NCI-H82 (cell line): ENCODE results near the gene MADCAM1.

Source experiments
- DNase-seq: peaks from one replicate; lab custom pipeline; 2025; lab: John Stamatoyannopoulos, UW

The MADCAM1 gene

GRCh38 chr19:488505-489417 lies 7.5 kb upstream of the MADCAM1 start:
- DNase-seq: peak; percentile 92

DNA sequence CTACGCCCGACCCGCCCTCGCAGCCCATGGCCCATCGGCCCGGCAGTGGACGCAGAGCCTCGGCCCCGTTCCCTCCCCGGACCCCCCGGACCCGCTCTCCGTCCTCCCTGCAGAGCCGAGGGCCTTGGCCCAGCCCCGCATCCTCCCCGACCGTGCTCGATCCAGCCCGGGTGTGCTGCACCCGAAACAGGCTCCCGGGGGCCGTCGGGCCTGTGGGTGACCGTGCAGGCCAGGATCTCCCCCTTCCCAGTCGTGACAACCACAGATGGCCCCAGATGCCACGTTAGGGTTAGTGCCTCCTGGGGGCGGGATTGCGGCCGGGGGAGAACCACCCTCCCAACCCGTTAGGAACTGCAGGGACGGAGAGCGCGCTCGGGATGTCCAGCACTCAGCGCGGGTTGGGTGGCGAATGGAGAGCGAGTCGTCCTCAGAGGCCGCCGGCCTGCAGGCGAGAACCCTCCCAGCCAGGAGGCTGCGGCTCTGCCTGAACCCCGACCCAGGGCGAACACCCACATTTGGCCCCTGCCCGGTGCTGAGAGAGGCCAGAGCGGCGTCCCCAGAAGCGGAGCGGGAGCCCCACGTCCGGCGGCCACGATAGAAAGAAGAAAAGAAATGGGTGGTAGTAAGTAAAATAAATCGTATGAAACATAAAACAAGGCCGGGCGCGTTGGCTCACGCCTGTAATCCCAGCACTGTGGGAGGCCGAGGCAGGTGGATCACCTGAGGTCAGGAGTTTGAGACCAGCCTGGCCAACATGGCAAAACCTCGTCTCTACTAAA lies 6.7 kb upstream of the MADCAM1 start:
- DNase-seq: no peak

GRCh38 chr19:491146-491741 lies 5.0 kb upstream of the MADCAM1 start:
- DNase-seq: no peak

DNA sequence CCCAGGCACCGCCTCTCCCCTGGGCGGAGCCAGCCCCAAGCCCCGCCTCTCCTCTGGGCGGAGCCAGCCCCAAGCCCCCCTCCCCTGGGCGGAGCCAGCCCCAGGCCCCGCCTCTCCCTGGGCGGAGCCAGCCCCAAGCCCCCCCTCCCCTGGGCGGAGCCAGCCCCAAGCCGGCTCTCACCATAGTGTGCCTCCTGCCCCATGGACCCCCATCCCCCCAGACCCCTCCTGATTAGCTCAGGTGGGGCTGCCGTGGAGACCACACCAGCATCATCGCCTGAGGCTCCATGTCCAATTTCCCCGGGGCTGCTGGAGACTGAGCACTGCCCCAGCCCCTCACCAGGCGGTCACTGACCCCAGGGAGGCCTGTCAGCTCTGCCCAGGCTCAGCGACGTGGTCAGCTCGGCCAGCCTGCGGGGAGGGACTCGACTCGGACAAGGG lies 4.2 kb upstream of the MADCAM1 start:
- DNase-seq: no peak

DNA sequence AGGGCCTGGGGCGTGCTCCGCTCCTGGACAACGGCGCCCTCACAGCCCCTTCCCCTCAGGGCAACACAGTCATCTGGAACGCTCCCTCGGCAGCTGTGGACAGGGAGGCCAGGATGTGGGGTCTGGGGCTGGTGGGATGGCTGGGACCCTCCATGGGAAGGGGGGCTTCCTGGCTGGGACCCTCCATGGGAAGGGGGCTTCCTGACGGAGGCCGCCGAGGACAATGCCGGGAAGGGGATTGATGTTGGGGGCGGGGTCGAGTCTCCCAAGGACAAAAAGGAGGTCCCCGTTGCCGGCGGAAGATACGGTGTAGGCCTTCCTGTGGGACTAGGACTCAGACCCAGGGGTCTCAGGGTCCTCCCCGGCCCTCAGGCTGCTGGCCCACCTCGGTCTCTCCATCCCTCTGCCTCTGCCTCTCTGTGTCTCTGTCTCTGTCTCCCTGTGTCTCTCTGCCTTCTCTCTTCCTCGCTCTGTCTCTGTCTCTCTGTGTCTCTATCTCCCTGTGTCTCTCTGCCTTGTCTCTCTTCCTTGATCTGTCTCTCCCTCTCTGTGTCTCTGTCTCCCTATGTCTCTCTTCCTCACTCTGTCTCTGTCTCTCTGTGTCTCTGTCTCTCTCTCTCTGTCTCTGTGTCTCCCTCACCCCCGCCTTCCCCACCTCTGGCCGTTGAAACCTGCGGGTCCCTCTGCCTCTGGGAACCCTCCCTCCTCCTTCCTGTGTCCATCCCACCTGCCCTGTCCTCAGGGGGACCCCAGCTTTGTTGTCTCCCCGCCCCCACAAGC lies 2.7 kb upstream of the MADCAM1 start:
- no peak for DNase-seq

- DNase-seq: no peak
Observed at GRCh38 chr19:494171-495080, 1.9 kb upstream of the MADCAM1 start.

DNA sequence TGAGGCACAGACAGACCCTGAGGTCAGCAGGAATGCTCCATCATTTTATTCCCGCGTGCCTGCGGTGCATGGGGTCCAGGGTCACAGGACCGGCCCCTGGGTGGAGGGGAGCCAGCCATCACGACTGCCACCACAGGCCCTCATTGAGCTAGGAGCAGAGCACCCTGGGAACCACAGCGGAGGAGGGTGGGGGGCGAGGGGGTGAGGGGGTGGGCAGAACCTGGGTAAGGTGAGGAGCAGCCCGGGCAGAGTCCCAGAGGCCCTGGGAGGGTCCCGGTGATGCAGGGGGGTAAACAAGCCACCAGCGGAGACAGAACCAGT lies 1.2 kb upstream of the MADCAM1 start:
- DNase-seq: no peak

DNA sequence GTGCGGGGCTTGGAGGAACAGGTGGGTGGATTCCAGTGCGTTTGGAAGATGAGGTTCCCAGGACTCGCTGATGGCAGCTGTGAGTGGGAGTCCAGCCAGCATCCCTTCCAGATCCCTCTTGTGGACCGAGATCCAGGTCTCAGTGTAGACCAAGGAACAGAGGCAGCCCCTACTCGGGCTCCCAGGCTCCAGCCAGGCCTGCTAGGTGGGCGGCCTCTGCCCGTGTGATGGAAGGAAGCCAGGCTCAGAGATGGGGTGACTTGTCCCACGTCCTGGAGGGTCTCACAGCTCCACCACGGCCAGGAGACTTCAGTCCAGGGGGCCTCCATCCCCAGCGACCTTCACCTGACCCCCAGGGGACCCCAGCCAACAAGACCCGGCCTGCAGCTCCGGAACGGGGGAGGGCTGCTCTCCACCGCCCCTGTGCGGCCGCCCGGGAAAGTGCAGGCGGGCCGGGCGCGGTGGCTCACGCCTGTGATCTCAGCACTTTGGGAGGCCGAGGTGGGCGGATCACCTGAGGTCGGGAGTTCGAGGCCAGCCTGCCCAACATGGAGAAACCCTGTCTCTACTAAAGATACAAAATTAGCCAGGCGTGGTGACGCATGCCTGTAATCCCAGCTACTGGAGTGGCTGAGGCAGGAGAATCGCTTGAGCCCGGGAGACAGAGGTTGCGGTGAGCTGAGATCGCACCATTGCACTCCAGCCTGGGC lies 729 bp upstream of the MADCAM1 start:
- peak; percentile 66 for DNase-seq

GRCh38 chr19:496986-497385 lies 700 bp downstream of the MADCAM1 start:
- DNase-seq: no peak

DNA sequence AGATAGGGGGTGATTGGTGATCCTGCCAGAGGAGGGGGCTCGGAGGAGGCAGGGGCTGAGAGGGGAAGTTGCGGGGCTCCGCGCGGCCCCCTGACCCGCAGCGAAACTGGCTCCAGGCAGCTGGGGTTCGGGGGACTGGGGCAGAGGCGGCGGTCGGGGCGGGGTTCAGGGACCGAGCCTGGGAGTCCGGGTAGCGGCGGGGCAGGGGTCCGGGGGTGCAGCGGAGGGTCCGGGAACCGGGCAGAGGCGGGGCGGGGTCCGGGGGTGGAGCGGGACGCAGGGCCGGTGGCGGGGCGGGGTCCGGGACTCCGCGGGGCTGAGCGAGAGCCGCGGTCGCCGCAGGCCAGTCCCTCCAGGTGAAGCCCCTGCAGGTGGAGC lies 1.2 kb downstream of the MADCAM1 start:
- DNase-seq: no peak

DNA sequence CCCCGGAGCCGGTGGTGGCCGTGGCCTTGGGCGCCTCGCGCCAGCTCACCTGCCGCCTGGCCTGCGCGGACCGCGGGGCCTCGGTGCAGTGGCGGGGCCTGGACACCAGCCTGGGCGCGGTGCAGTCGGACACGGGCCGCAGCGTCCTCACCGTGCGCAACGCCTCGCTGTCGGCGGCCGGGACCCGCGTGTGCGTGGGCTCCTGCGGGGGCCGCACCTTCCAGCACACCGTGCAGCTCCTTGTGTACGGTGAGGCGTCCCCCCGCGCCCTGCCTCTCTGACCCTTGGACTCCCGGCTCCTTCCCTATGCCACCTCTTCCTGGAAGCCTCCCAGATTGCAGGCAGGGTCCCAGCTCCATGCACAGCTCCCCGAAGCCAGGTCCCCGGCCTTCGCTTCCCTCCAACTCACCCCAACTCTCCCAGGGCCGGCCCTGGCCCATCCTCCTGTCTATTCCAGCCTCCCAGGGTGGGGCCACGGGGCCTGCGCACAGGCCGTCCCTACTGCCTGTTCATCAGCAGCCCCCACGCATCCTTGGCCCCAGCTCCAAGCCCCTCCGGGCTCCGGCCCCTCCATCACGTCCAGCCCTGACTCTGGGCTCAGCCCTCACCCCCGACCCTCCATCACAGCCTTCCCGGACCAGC lies 1.7 kb downstream of the MADCAM1 start:
- DNase-seq: no peak

DNA sequence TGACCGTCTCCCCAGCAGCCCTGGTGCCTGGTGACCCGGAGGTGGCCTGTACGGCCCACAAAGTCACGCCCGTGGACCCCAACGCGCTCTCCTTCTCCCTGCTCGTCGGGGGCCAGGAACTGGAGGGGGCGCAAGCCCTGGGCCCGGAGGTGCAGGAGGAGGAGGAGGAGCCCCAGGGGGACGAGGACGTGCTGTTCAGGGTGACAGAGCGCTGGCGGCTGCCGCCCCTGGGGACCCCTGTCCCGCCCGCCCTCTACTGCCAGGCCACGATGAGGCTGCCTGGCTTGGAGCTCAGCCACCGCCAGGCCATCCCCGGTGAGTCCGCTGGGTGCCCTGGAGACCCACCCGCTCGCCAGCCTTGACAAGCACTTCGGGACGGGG lies 2.2 kb downstream of the MADCAM1 start:
- no peak for DNase-seq

DNA sequence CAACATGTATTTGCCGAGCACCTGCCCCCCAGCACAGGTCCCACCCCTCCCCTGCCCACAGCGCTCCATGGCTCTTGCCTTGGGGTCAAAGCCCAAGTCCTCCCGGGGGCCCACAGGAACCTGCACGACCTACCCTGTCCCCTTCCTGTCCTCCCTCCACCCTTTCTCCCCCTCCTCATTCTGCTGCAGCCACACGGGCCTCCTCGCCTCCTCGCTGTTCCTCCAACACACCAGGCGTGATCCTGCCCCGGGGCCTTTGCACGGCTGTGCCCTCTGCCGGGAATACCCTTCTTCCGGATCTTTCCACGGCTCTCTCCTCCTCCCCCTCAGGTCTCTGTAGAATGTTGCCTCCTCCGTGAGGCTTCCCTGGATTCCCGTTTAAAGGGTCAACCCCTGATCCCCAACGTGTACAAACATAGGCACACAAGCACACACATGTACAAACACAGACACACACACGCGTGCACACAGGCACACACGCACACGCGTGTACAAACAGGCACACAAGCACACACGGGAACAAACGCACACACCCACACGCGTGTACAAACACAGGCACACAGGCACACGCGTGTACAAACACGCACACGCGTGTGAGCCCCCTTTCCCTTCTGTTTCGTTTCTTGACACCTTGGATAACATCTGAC lies 2.8 kb downstream of the MADCAM1 start:
- no peak for DNase-seq

GRCh38 chr19:501646-502045 lies 5.4 kb downstream of the MADCAM1 start:
- no peak for DNase-seq

DNA sequence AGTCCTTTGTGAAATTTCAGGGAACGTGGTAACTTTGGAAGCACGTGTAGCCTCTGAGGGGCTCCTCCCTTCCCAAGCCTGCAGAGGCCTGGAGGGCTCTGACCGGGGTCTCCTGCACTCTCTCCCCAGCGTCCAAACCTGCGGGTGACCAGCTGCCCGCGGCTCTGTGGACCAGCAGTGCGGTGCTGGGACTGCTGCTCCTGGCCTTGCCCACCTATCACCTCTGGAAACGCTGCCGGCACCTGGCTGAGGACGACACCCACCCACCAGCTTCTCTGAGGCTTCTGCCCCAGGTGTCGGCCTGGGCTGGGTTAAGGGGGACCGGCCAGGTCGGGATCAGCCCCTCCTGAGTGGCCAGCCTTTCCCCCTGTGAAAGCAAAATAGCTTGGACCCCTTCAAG lies 8.3 kb downstream of the MADCAM1 start:
- DNase-seq: no peak

GRCh38 chr19:506404-507285 lies 10.4 kb downstream of the MADCAM1 start:
- peak; percentile 99 for DNase-seq

GRCh38 chr19:507286-508203 lies 11.3 kb downstream of the MADCAM1 start, which contains the start of gene TPGS1:
Gene TPGS1, plus strand, starts transcription at chr19:507497. Its CDS starts 10 bp downstream, at chr19:507507.
- DNase-seq: peak; percentile 83
